Heart left ventricle (tissue), 16 donors: ENCODE measurements around the gene LIPE. TPM values are rescaled to one million over a fixed set of nuclear protein-coding genes. Genes with fewer than 3 reads are reported as not detected.

Experiments used
- ATAC-seq, 4 donors: fragments of 200-7000 bp; cut with Tn5 transposase; one replicate each; pipeline ENCODE4 v1.9.1; 2020 to 2022; ENCODE audit warnings: moderate library complexity in 4 of 4, mild to moderate bottlenecking in 3 of 4, moderate number of reproducible peaks in 1 of 4
- DNase-seq, 5 donors: peaks; one replicate each; pipeline ENCODE4 v3.0.0-alpha.2; 2020
- H3K27ac ChIP-seq, 12 donors: fragments of 200-600 bp; sonication (generic) in 4 of 12; one replicate each; pipeline versions ENCODE4 v1.5.0 to v1.8.0; 2016 to 2022; ENCODE audit warnings: mild to moderate bottlenecking in 2 of 12
- H3K27me3 ChIP-seq, 9 donors: fragments of 200-600 bp; sonication (generic) in 2 of 9; one replicate each; pipeline versions ENCODE4 v1.5.1 to v1.8.0; 2016 to 2022; ENCODE audit warnings: mild to moderate bottlenecking in 3 of 9
- H3K36me3 ChIP-seq, 9 donors: fragments of 200-600 bp; sonication (generic) in 2 of 9; one replicate each; pipeline versions ENCODE4 v1.5.0 to v1.8.0; 2018 to 2022; ENCODE audit warnings: mild to moderate bottlenecking in 2 of 9
- H3K4me1 ChIP-seq, 12 donors: fragments of 200-600 bp; sonication (generic) in 4 of 12; one replicate each; pipeline versions ENCODE4 v1.5.0 to v1.8.0; 2016 to 2022; ENCODE audit warnings: mild to moderate bottlenecking in 3 of 12
- H3K4me3 ChIP-seq, 12 donors: fragments of 200-600 bp; sonication (generic) in 4 of 12; one replicate each; pipeline versions ENCODE4 v1.5.0 to v1.8.0; 2017 to 2022; ENCODE audit warnings: mild to moderate bottlenecking in 9 of 12, moderate library complexity in 4 of 12
- H3K9me3 ChIP-seq, 12 donors: fragments of 200-600 bp; sonication (generic) in 4 of 12; one replicate each; pipeline versions ENCODE4 v1.5.0 to v1.8.0; 2016 to 2022; ENCODE audit warnings: mild to moderate bottlenecking in 1 of 12
- POLR2A ChIP-seq, 2 donors: fragments of 450-650 bp; IDR thresholded peaks; one replicate each; pipeline ENCODE4 v1.6.1; 2017; ENCODE audit warnings: antibody characterized with exemption in 2 of 2, mild to moderate bottlenecking in 2 of 2, moderate library complexity in 2 of 2
- WGBS, 4 donors: extraction: QIAGEN DNeasy Blood & Tissue Kit in 2 of 4; methylation state at CpG; one replicate each; pipeline versions ENCODE4 v1.1.5 to v1.1.7; 2013 to 2018; 5-methylcytosine and 5-hydroxymethylcytosine counted together
- intact Hi-C, 10 donors: fragments of 100-400 bp; cut with DNase I; formaldehyde crosslinking; loops; one replicate each; pipeline versions ENCODE4 v1.11.1 to v1.14.2; 2022
- polyA plus RNA-seq, 2 donors: library from polyadenylated mRNA; stranded (reverse); fragments of 200-250 nt; gene quantifications; one replicate each; pipeline ENCODE4 v1.2.3, GENCODE V29; 2013
- total RNA-seq, 9 donors: library from RNA; depleted of rRNA in 2 of 9; stranded (reverse); fragments of >200 nt in 2 of 9; fragmentation: NEBNext Ultra II Directional in 3 of 9; extraction: Animal tissue kit (Norgen Biotek cat#: 25700) in 3 of 9; gene quantifications; one replicate each; pipeline versions ENCODE4 v1.1.0 to v1.2.4, GENCODE V29; 2016 to 2023
- TF ChIP-seq, protein P1 (sequence below), 12 donors: fragments of 200-600 bp; sonication (generic) in 4 of 12; IDR thresholded peaks; one replicate each; pipeline versions ENCODE4 v1.5.0 to v1.8.0; 2018 to 2022; ENCODE audit warnings: antibody characterized with exemption in 12 of 12, mild to moderate bottlenecking in 5 of 12
- donor health status: ischemic (EF 13 %, LVEDD 7.1; RV severe dilation, severe dysfunction).
- donor health status: healthy with polysubstance abuse.
- donor health status: DM: no; HTN: yes; CAD: no.
- donor health status: DM: no; HTN: no; CAD: no.
- donor health status: ischemic (EF 25% LVEDD 6.9; RV normal size, moderate dysfunction).
- donor health status: ischemic (EF 25% LVEDD 5.7; RV mildly dilated, moderate dysfunction).
- donor health status: healthy.
- donor health status: DM: yes; HTN: yes; CAD: no.
- donor health status: ischemic (EF 35%, LVEDD 5.7; RV mildly dilated, moderate dysfunction).
- donor health status: nonischemic (EF 11% LVEDD 7.7; RV severe dilation, severe dysfunction).
- donor health status: DM: yes; HTN: yes; CAD: no.
- donor health status: PGD.
- donor health status: ischemic (EF 29% LVEDD 5.4; RV normal size, mild dysfunction).
- donor health status: nonischemic (EF 23%, LVEDD 6.1; RV moderate dilation, normal function).

The LIPE gene
- total and polyA plus RNA-seq, 11 donors = 34.7 to 111 (median 57.3) TPM

DNA sequence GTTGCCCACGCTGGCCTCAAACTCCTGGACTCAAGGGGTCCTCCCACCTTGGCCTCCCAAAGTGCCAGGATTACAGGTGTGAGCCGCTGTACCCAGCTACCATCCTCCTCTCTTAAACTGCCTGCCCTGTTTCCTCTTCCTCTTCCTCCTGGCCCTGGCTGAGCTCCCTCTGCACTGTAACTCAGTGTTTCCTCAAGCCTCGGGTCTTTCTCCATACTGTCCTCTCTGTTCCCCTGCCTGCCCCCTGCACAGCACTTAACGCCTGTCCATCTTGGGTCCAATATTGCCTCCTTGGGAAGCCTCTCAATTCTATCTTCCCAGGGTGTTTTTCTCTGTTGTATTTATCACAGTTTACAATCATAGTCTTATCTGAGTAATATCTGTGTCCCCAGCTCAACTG, 6.1 kb downstream of the LIPE start:
- H3K9me3 ChIP-seq = no peaks in the 10 kb centered on the region
- H3K4me1 ChIP-seq = peaks cover 0 to 58% (median 43%) of the 10 kb centered on the region in 12 donors
- intact Hi-C loops = loop anchor here in 3 of 10 donors (5.0 to 10.0 kb wide), 2 partner anchors 176 to 179 kb away; partner anchors contain the start of gene GSK3A (in 3 of the 3)
- peak overlapping the region; percentile 73 to 97 (median 85) for H3K27ac ChIP-seq
- ATAC-seq (no peak), DNase-seq (no peak)
- TF ChIP-seq POLR2A (IDR thresholded peaks at IDR 0.05) = no peak
- TF ChIP-seq, protein P1, sequence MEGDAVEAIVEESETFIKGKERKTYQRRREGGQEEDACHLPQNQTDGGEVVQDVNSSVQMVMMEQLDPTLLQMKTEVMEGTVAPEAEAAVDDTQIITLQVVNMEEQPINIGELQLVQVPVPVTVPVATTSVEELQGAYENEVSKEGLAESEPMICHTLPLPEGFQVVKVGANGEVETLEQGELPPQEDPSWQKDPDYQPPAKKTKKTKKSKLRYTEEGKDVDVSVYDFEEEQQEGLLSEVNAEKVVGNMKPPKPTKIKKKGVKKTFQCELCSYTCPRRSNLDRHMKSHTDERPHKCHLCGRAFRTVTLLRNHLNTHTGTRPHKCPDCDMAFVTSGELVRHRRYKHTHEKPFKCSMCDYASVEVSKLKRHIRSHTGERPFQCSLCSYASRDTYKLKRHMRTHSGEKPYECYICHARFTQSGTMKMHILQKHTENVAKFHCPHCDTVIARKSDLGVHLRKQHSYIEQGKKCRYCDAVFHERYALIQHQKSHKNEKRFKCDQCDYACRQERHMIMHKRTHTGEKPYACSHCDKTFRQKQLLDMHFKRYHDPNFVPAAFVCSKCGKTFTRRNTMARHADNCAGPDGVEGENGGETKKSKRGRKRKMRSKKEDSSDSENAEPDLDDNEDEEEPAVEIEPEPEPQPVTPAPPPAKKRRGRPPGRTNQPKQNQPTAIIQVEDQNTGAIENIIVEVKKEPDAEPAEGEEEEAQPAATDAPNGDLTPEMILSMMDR (IDR thresholded peaks at IDR 0.05) = no peak
- peaks cover 0 to 10% (median 0%) of the 10 kb centered on the region in 9 donors for H3K27me3 ChIP-seq
- WGBS, 4 donors = 70 to 80% (median 72%) methylated on average over 4 of the region's 4 CpGs
- H3K4me3 ChIP-seq = peak overlapping the region in 2 of 12 donors; percentile 68 to 92
- H3K36me3 ChIP-seq = peaks cover 0 to 14% (median 0%) of the 10 kb centered on the region in 9 donors

DNA sequence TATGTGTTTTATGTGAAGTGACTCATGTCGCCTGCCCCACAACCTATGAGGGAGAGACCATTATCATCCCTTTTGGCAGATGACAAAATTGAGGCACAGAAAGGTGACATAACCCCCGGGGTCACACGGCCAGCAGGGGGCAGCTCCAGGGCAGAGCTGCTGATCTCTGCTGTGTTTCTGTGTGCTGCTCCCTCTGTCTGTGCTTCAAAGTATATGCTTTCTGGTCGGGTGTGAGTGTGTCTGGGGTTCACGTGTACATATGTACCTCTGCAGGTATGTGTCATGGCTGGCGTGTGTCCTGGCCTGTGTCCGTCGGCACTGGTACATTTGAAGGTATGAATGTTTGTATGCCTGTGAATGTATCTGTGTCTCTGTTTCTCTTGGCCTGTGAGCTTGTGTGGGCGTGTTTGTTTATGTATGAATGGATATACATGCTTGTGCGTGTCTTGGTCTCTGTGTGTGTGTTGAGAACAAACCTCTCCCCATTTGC, 7.1 kb downstream of the LIPE start:
- Histone ChIP-seq H3K27me3 (peaks cover 0 to 10% (median 0%) of the 10 kb centered on the region in 9 donors), H3K27ac (peak overlapping the region in 11 of 12 donors; percentile 22 to 97 (median 71)), H3K4me1 (peaks cover 0 to 58% (median 43%) of the 10 kb centered on the region in 12 donors), H3K4me3 (peak overlapping the region in 1 of 12 donors; percentile 22), H3K36me3 (peaks cover 0 to 18% (median under 1%) of the 10 kb centered on the region in 9 donors), H3K9me3 (no peaks in the 10 kb centered on the region)
- DNase-seq (peak in 1 of 5 donors; percentile 36), ATAC-seq (no peak)
- WGBS, 4 donors = 50 to 60% (median 57%) methylated on average over 10 of the region's 10 CpGs
- no peak for TF ChIP-seq POLR2A (IDR thresholded peaks at IDR 0.05)
- TF ChIP-seq, protein P1 (IDR thresholded peaks at IDR 0.05) = peak; percentile 34 to 66 (median 55)
- intact Hi-C loops = loop anchor here in 3 of 10 donors (5.0 to 10.0 kb wide), 2 partner anchors 175 to 178 kb away; partner anchors contain the start of gene GSK3A (in 3 of the 3)

DNA sequence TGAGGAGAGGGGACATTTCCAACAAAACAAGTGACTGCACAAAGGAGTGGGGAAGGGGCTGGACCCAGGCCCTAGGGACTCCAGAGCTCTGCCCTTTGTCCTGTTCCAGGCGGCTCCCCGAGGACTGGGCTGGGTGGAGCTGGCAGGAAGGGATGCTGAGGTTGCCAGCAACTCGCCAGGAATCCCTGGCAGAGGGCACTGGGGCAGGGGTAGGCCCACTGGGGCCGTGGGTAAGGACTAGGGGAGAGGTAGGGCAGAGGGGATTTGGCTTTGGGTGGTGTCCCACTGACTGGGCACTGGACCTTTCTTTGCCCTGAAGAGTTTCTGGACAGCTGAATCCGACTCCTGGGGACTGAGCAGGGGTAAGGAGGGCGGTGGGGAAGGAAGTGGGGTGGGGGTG, 7.9 kb downstream of the LIPE start:
- peak; percentile 21 to 41 (median 30) for ATAC-seq
- DNase-seq = peak; percentile 54 to 83 (median 73)

DNA sequence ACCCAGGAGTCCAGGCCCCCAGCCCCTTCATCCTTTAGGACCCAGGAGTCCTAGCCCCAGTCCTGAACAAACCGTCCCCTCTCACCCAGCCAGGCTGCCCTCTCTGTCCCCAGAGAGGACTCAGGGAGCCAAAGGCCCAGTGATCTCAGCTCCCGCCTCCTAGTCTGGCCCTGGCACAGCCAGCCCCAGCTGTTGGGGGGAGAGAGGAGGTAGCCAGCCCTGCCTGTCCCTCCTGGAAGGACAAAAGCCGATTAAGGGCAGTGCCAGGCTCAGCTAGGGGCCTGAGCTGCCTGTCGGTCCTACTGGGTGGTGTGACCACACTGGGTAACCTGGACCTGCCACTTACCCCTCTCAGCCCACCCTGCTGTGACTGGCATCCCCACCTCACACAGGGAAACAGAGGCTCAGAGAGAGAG, 14.5 kb downstream of the LIPE start:
- DNase-seq = peak in 3 of 5 donors; percentile 53 to 69 (median 60)
- ATAC-seq = peak; percentile 65 to 81 (median 74)
- WGBS, 4 donors = 50 to 73% (median 55%) methylated on average over 1 to 4 of the region's 4 CpGs
- Histone ChIP-seq H3K27me3 (no peaks in the 10 kb centered on the region), H3K4me3 (no peak overlapping the region), H3K27ac (peak overlapping the region in 9 of 12 donors; percentile 42 to 76 (median 53)), H3K36me3 (peaks cover 0 to 32% (median 18%) of the 10 kb centered on the region in 9 donors), H3K9me3 (no peaks in the 10 kb centered on the region), H3K4me1 (peaks cover 4 to 40% (median 22%) of the 10 kb centered on the region in 12 donors)
- TF ChIP-seq POLR2A (IDR thresholded peaks at IDR 0.05) = no peak
- TF ChIP-seq, protein P1 (IDR thresholded peaks at IDR 0.05) = no peak
- intact Hi-C loops = no loop called here

More for the DNA sequence above, 7.9 kb downstream of the LIPE start:
- WGBS, 4 donors = 36 to 48% (median 40%) methylated on average over 6 of the region's 6 CpGs
- intact Hi-C loops = no loop called here
- Histone ChIP-seq H3K27ac (peak overlapping the region; percentile 16 to 97 (median 63)), H3K36me3 (peaks cover 0 to 26% (median 6%) of the 10 kb centered on the region in 9 donors), H3K9me3 (no peaks in the 10 kb centered on the region), H3K4me1 (peaks cover 0 to 54% (median 41%) of the 10 kb centered on the region in 12 donors), H3K27me3 (peaks cover 0 to 6% (median 0%) of the 10 kb centered on the region in 9 donors), H3K4me3 (peak overlapping the region in 1 of 12 donors; percentile 22)
- no peak for TF ChIP-seq POLR2A (IDR thresholded peaks at IDR 0.05)
- TF ChIP-seq, protein P1 (IDR thresholded peaks at IDR 0.05) = no peak
